SH-SY5Y (cell line): ENCODE data around the gene SMYD4.

Source experiments
- GATA2 ChIP-seq: IDR thresholded peaks from 2 replicates; pipeline ENCODE4 v1.6.1; 2011; ENCODE audit warnings: mild to moderate bottlenecking, low read depth, low read length
- GATA3 ChIP-seq: IDR thresholded peaks from 2 replicates; pipeline ENCODE4 v1.6.1; 2011; ENCODE audit warnings: low read depth, mild to moderate bottlenecking, low read length, moderate library complexity

GRCh38 chr17:1754430-1755112, 75.1 kb downstream of the SMYD4 start:
- no peak for TF ChIP-seq GATA2
- no peak for TF ChIP-seq GATA3
